Erythroblast (primary cell): ENCODE data around the gene TMEM198.

Source experiments
- GATA1 ChIP-seq: IDR thresholded peaks from 2 replicates; pipeline ENCODE4 v1.6.1; 2011; ENCODE audit warnings: low read depth, mild to moderate bottlenecking, control low read depth, low read length, moderate library complexity
- POLR2A ChIP-seq: IDR thresholded peaks from 2 replicates; pipeline ENCODE4 v1.6.1; 2011; ENCODE audit warnings: mild to moderate bottlenecking, low read length

- no peak for TF ChIP-seq POLR2A
- no peak for TF ChIP-seq GATA1
Measured at GRCh38 chr2:219533930-219534661, 9.7 kb upstream of the TMEM198 start.
